Measurements from ENCODE around the gene NGB.

NGB gene

DNA sequence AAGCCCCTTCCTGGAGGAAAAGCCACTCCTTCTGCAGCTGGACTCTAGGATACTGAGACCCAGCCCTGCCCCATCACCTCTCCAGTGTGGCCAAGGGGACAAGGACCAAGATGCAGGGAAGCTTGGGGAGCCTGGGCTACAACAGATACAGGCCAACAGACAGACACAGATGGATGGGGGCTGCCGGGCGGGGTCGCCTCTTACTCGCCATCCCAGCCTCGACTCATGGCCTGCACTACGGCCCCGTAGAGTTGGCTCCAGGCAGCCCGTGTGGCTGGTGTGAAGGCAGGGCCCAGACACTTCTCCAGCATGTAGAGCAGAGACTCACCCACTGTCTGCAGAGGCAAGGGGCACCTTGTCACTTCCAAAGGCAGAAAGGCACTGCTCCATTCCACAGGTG is 4.7 kb downstream of the NGB start:
- DNase-seq (ENCODE audit: low read depth) = no peak
- no peak for TF ChIP-seq CTCF (IDR thresholded peaks at IDR 0.05; ENCODE audit: insufficient read depth, low read depth, low read length, missing control alignments)
- H3K4me3 ChIP-seq (ENCODE audit: low read length) = no peak overlapping the region

- no peak for DNase-seq (ENCODE audit: low read depth)
- H3K4me3 ChIP-seq (ENCODE audit: low read length) = no peak overlapping the region
- TF ChIP-seq CTCF (IDR thresholded peaks at IDR 0.05; ENCODE audit: insufficient read depth, low read depth, low read length, missing control alignments) = no peak
Observed at GRCh38 chr14:77265561-77266335, 5.3 kb downstream of the NGB start.

DNA sequence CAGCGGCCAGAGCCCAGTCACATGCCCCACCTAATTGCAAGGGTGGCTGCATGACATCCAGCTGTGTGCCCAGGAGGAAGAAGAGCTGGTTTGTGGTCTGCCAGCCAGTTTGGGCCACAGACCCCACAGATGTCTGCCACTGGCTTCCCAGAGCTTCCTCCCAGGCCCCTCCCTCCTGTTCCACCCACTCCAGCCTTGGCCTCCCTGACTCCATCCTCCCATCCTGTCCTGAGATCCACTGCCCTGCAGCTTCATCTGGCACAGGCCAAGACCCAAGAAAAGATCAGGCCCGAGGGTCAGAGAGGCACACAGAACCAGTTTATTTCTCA is 5.9 kb downstream of the NGB start:
- TF ChIP-seq CTCF (IDR thresholded peaks at IDR 0.05; ENCODE audit: insufficient read depth, low read depth, low read length, missing control alignments) = no peak
- DNase-seq (ENCODE audit: low read depth) = no peak
- no peak overlapping the region for H3K4me3 ChIP-seq (ENCODE audit: low read length)

- DNase-seq (ENCODE audit: low read depth) = no peak
- TF ChIP-seq CTCF (IDR thresholded peaks at IDR 0.05; ENCODE audit: insufficient read depth, low read depth, low read length, missing control alignments) = no peak
- no peak overlapping the region for H3K4me3 ChIP-seq (ENCODE audit: low read length)
Observed at GRCh38 chr14:77264466-77265186, 6.4 kb downstream of the NGB start.

- no peak overlapping the region for H3K4me3 ChIP-seq (ENCODE audit: low read length)
- DNase-seq (ENCODE audit: low read depth) = no peak
- TF ChIP-seq CTCF (IDR thresholded peaks at IDR 0.05; ENCODE audit: insufficient read depth, low read depth, low read length, missing control alignments) = no peak
Observed at GRCh38 chr14:77260631-77261030, 10.4 kb downstream of the NGB start.

DNA sequence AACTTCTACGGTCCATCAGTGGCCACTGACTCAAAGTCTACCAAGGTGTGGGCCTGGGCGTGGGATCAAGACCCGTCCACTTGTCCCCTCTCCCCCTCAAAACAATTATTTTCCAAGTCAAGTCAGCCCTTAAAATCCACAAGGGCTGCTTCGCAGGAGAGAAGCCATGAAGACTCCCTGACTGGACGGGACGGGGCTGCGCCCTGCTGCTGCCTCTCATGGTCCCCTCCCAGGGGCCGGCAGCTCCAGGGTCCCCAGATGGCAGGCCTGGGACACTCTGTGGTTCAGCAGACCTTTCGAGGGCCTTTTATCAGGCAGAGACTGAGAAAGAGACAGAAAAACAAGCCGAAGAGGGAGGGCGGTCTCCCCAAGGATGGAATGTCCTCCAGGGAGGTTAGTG is 10.8 kb downstream of the NGB start:
- DNase-seq (ENCODE audit: low read depth) = no peak
- no peak overlapping the region for H3K4me3 ChIP-seq (ENCODE audit: low read length)
- no peak for TF ChIP-seq CTCF (IDR thresholded peaks at IDR 0.05; ENCODE audit: insufficient read depth, low read depth, low read length, missing control alignments)
